Panc1 (cell line): Measurements from ENCODE around the gene ZMIZ2. TPM values are rescaled to one million over a fixed set of nuclear protein-coding genes. Genes with fewer than 3 reads are reported as not detected.

ENCODE experiments used
- total RNA-seq: library from RNA; stranded (reverse); gene quantifications from one replicate; pipeline ENCODE4 v1.2.1, GENCODE V29; 2021; ENCODE audit not compliant: unreplicated experiment

The ZMIZ2 gene
- total RNA-seq, 1 experiment from 2014 or later, result 137 TPM

Other genes with a start within 250 kb of the ZMIZ2 start
- not detected for gene NPC1L1, start 207.5 kb upstream of the ZMIZ2 start, total RNA-seq
- gene DDX56, start 174.9 kb upstream of the ZMIZ2 start, total RNA-seq, result 147 TPM
- gene TMED4, start 166.6 kb upstream of the ZMIZ2 start, total RNA-seq, result 123 TPM
- 166 TPM for gene OGDH, start 142.2 kb upstream of the ZMIZ2 start, total RNA-seq
- 3,706 TPM for gene PPIA, start 47.8 kb downstream of the ZMIZ2 start, total RNA-seq
- gene H2AZ2, start 99.2 kb downstream of the ZMIZ2 start, total RNA-seq, result 319 TPM
- 25.2 TPM for gene PURB, start 136.7 kb downstream of the ZMIZ2 start, total RNA-seq
- gene MYO1G, start 230.2 kb downstream of the ZMIZ2 start, total RNA-seq, result 0.41 TPM